GM23338 (cell line): ENCODE measurements around the gene LILRA1.

Experiments used
- CREB1 ChIP-seq: fragments of 250-450 bp; sonication (Bioruptor Pico); IDR thresholded peaks from 2 replicates; pipeline ENCODE4 v1.5.0; 2020; ENCODE audit warnings: low read depth, mild to moderate bottlenecking, moderate library complexity
- CTCF ChIP-seq, 2 experiments: fragments of 200-600 bp in 1 of 2; sonication (generic) in 1 of 2; conservative IDR thresholded peaks; 2 replicates each; pipeline versions ENCODE4 v1.5.1 to v1.6.1; 2016 to 2017; ENCODE audit warnings: antibody characterized with exemption in 2 of 2, low read depth in 2 of 2, mild to moderate bottlenecking in 2 of 2, moderate library complexity in 1 of 2
- EZH2 ChIP-seq: fragments of 200-600 bp; sonication (generic); IDR thresholded peaks from one replicate; pipeline ENCODE4 v1.8.0; 2017; ENCODE audit warnings: antibody characterized with exemption, mild to moderate bottlenecking, low read depth; ENCODE audit not compliant: unreplicated experiment
- EZH2phosphoT487 ChIP-seq: fragments of 200-600 bp; sonication (generic); IDR thresholded peaks from one replicate; pipeline ENCODE4 v1.8.1; 2018; ENCODE audit warnings: antibody characterized with exemption; ENCODE audit not compliant: unreplicated experiment
- POLR2AphosphoS5 ChIP-seq: IDR thresholded peaks from 2 replicates; pipeline ENCODE4 v1.6.1; 2016; ENCODE audit warnings: antibody characterized with exemption, low read depth
- TF ChIP-seq, protein P1 (sequence below): IDR thresholded peaks from one replicate; pipeline ENCODE4 v1.6.1; 2018; ENCODE audit warnings: antibody characterized with exemption; ENCODE audit not compliant: unreplicated experiment

- TF ChIP-seq CTCF (conservative IDR thresholded peaks at IDR 0.05; ENCODE audit: low read depth in 2 of 2) (no peak), EZH2phosphoT487 (no peak), POLR2AphosphoS5 (no peak), CREB1 (CRISPR knock-in tag) (no peak), EZH2 (no peak)
- TF ChIP-seq, protein P1, sequence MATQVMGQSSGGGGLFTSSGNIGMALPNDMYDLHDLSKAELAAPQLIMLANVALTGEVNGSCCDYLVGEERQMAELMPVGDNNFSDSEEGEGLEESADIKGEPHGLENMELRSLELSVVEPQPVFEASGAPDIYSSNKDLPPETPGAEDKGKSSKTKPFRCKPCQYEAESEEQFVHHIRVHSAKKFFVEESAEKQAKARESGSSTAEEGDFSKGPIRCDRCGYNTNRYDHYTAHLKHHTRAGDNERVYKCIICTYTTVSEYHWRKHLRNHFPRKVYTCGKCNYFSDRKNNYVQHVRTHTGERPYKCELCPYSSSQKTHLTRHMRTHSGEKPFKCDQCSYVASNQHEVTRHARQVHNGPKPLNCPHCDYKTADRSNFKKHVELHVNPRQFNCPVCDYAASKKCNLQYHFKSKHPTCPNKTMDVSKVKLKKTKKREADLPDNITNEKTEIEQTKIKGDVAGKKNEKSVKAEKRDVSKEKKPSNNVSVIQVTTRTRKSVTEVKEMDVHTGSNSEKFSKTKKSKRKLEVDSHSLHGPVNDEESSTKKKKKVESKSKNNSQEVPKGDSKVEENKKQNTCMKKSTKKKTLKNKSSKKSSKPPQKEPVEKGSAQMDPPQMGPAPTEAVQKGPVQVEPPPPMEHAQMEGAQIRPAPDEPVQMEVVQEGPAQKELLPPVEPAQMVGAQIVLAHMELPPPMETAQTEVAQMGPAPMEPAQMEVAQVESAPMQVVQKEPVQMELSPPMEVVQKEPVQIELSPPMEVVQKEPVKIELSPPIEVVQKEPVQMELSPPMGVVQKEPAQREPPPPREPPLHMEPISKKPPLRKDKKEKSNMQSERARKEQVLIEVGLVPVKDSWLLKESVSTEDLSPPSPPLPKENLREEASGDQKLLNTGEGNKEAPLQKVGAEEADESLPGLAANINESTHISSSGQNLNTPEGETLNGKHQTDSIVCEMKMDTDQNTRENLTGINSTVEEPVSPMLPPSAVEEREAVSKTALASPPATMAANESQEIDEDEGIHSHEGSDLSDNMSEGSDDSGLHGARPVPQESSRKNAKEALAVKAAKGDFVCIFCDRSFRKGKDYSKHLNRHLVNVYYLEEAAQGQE = no peak
These were observed 38.5 kb upstream of the LILRA1 start for GRCh38 chr19:54554896-54555295.
